Lower lobe of right lung (tissue), 2 donors: ENCODE results near the gene CUL1. TPM values are rescaled to one million over a fixed set of nuclear protein-coding genes. Genes with fewer than 3 reads are reported as not detected.
"Not testable (repeated sequence)": the region's sequence is repeated elsewhere in the genome, so short reads cannot be mapped to it uniquely, and the experiment has no call there.

Experiments used
- ATAC-seq, 2 donors: fragments of 200-7000 bp; cut with Tn5 transposase; one replicate each; pipeline ENCODE4 v1.9.1; 2020 to 2022; ENCODE audit warnings: mild to moderate bottlenecking in 2 of 2, moderate library complexity in 2 of 2
- DNase-seq: peaks from one replicate; pipeline ENCODE4 v3.0.0-alpha.2; 2020
- H3K27ac ChIP-seq: fragments of 200-600 bp; one replicate; pipeline ENCODE4 v1.8.0; 2022
- H3K27me3 ChIP-seq: fragments of 200-600 bp; one replicate; pipeline ENCODE4 v1.8.0; 2022; ENCODE audit warnings: low read depth
- H3K36me3 ChIP-seq: fragments of 200-600 bp; one replicate; pipeline ENCODE4 v1.8.0; 2022; ENCODE audit warnings: mild to moderate bottlenecking
- H3K4me1 ChIP-seq: fragments of 200-600 bp; one replicate; pipeline ENCODE4 v1.8.0; 2022
- H3K4me3 ChIP-seq: fragments of 200-600 bp; one replicate; pipeline ENCODE4 v1.8.0; 2022; ENCODE audit warnings: mild to moderate bottlenecking
- H3K9me3 ChIP-seq: fragments of 200-600 bp; one replicate; pipeline ENCODE4 v1.8.0; 2022
- CTCF ChIP-seq: fragments of 200-600 bp; IDR thresholded peaks from one replicate; pipeline ENCODE4 v1.8.0; 2022; ENCODE audit warnings: antibody characterized with exemption, mild to moderate bottlenecking
- intact Hi-C: fragments of 100-400 bp; cut with DNase I; formaldehyde crosslinking; loops from one replicate; pipeline ENCODE4 v1.11.0; 2022
- total RNA-seq: library from RNA; stranded (reverse); fragmentation: NEBNext Ultra II Directional; extraction: Animal tissue kit (Norgen Biotek cat#: 25700); gene quantifications from one replicate; pipeline ENCODE4 v1.2.1, GENCODE V29; 2021
- donor health status: DM: no; HTN: yes; CAD: no; lungs with severe emphysema.

Gene CUL1
- total RNA-seq, 1 donor from 2014 or later, result 47.5 TPM

- no peak overlapping the region for H3K4me3 ChIP-seq
- no peak overlapping the region for H3K27ac ChIP-seq
- DNase-seq (no peak), ATAC-seq (no peak)
- no peak for TF ChIP-seq CTCF
- no peaks in the 10 kb centered on the region for H3K27me3 ChIP-seq
- H3K4me1 ChIP-seq, result peaks cover 93% of the 10 kb centered on the region
- no peaks in the 10 kb centered on the region for H3K36me3 ChIP-seq
- intact Hi-C loops, result no loop called here
- no peaks in the 10 kb centered on the region for H3K9me3 ChIP-seq
These were observed 6.3 kb downstream of the CUL1 start for GRCh38 chr7:148704970-148705369.

GRCh38 chr7:148706368-148706767, 7.7 kb downstream of the CUL1 start:
- no peaks in the 10 kb centered on the region for H3K27me3 ChIP-seq
- ATAC-seq (no peak), DNase-seq (no peak)
- peaks cover 79% of the 10 kb centered on the region for H3K4me1 ChIP-seq
- no peak overlapping the region for H3K4me3 ChIP-seq
- H3K27ac ChIP-seq, result no peak overlapping the region
- intact Hi-C loops, result no loop called here
- no peaks in the 10 kb centered on the region for H3K36me3 ChIP-seq
- no peaks in the 10 kb centered on the region for H3K9me3 ChIP-seq
- no peak for TF ChIP-seq CTCF

- no peak for ATAC-seq
- H3K27ac ChIP-seq, result no peak overlapping the region
- no peak for TF ChIP-seq CTCF
- H3K4me1 ChIP-seq, result peaks cover 76% of the 10 kb centered on the region
- H3K4me3 ChIP-seq, result no peak overlapping the region
- DNase-seq, result no peak
- H3K9me3 ChIP-seq, result no peaks in the 10 kb centered on the region
- no peaks in the 10 kb centered on the region for H3K27me3 ChIP-seq
- H3K36me3 ChIP-seq, result no peaks in the 10 kb centered on the region
- intact Hi-C loops, result no loop called here
These were observed 9.6 kb downstream of the CUL1 start for GRCh38 chr7:148708026-148708885.

- no peak for DNase-seq
- intact Hi-C loops, result no loop called here
- no peak for ATAC-seq
These were observed 10.3 kb downstream of the CUL1 start for GRCh38 chr7:148709014-148709413.

GRCh38 chr7:148710426-148710825, 11.7 kb downstream of the CUL1 start:
- H3K27me3 ChIP-seq, H3K4me3 ChIP-seq, H3K36me3 ChIP-seq, ATAC-seq, H3K27ac ChIP-seq, DNase-seq, H3K9me3 ChIP-seq, intact Hi-C loops: not testable (repeated sequence)
- H3K4me1 ChIP-seq, result peaks cover 77% of the 10 kb centered on the region

More at GRCh38 chr7:148709014-148709413, 10.3 kb downstream of the CUL1 start:
- no peak for TF ChIP-seq CTCF
- no peaks in the 10 kb centered on the region for H3K27me3 ChIP-seq
- no peaks in the 10 kb centered on the region for H3K9me3 ChIP-seq
- no peak overlapping the region for H3K4me3 ChIP-seq
- no peaks in the 10 kb centered on the region for H3K36me3 ChIP-seq
- no peak overlapping the region for H3K27ac ChIP-seq
- peaks cover 76% of the 10 kb centered on the region for H3K4me1 ChIP-seq
